SK-N-MC (cell line): Measurements from ENCODE around the gene GMPR.

Source experiments
- EZH2 ChIP-seq: fragments of 200-600 bp; sonication (generic); IDR thresholded peaks from one replicate; pipeline ENCODE4 v1.6.1; 2017; ENCODE audit warnings: antibody characterized with exemption
- POLR2AphosphoS5 ChIP-seq: IDR thresholded peaks from 2 replicates; pipeline ENCODE4 v1.6.1; 2012; ENCODE audit warnings: mild to moderate bottlenecking, low read depth, low read length, borderline replicate concordance

DNA sequence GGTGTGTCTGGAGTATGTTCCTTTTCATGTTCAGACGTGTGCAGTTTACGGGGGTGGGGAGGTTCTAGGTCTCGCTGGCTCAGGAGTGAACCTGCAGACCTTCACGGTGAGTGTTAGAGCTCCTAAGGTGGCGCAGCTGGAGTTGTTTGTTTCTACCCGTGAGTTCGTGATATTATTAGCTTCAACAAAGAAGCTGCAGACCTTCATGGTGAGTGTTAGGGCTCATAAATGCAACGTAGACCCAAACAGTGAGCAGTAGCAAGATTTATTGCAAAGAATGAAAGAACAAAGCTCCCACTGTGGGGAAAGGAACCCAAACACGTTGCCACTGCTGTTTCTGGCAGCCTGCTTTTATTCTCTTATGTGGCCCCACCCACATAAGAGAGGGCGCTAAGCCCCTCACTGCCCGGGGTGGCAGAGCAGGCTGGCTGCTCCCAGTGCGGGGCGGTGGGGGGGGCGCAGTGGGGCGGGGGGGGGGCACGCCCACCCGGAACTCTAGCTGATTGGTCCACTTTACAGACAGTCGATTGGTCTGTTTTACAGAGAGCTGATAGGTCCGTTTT, 41.3 kb upstream of the GMPR start:
- TF ChIP-seq EZH2 (no peak), POLR2AphosphoS5 (no peak)
